Left colon (tissue), 2 donors: Measurements from ENCODE around the gene BAIAP3. TPM values are rescaled to one million over a fixed set of nuclear protein-coding genes. Genes with fewer than 3 reads are reported as not detected.

Source experiments
- total RNA-seq, 2 donors: library from RNA; stranded (reverse); fragmentation: NEBNext Ultra II Directional; extraction: Animal tissue kit (Norgen Biotek cat#: 25700); gene quantifications; one replicate each; pipeline ENCODE4 v1.2.1, GENCODE V29; 2021
- donor health status: DM: no; HTN: no; CAD: no.
- donor health status: DM: yes; HTN: yes; CAD: no.

The BAIAP3 gene
- total RNA-seq, 2 donors from 2014 or later = 7.5 to 12.3 TPM

Other genes starting within 250 kb of the BAIAP3 start
- not detected for gene C1QTNF8, start 237.4 kb upstream of the BAIAP3 start, total RNA-seq
- gene CACNA1H, start 180.5 kb upstream of the BAIAP3 start, total RNA-seq = 10 to 100 TPM in 1 of 2 donors, 1 to 10 TPM in 1; 3.8 to 15.6 TPM
- 100 to 1,000 TPM in 1 of 2 donors, 10 to 100 TPM in 1; 60.7 to 124 TPM for gene TPSG1, start 108.4 kb upstream of the BAIAP3 start, total RNA-seq
- 10 to 100 TPM in 1 of 2 donors, 1 to 10 TPM in 1; 6.4 to 18.6 TPM for gene TPSB2, start 103.5 kb upstream of the BAIAP3 start, total RNA-seq
- gene TPSAB1, start 92.9 kb upstream of the BAIAP3 start, total RNA-seq = 10 to 100 TPM in 1 of 2 donors, 1 to 10 TPM in 1; 5.7 to 49.9 TPM
- 1 to 10 TPM in 1 of 2 donors, under 1 TPM in 1; 0.18 to 2.8 TPM for gene TPSD1, start 77.6 kb upstream of the BAIAP3 start, total RNA-seq
- gene UBE2I, start 24.0 kb upstream of the BAIAP3 start, total RNA-seq = 10 to 100 TPM; 76.6 to 87.1 TPM
- gene TSR3, start 18.2 kb downstream of the BAIAP3 start, total RNA-seq = 10 to 100 TPM; 50.7 to 54.4 TPM
- gene GNPTG, start 18.3 kb downstream of the BAIAP3 start, total RNA-seq = 10 to 100 TPM; 57.6 to 61.8 TPM
- 10 to 100 TPM; 14.7 to 15.0 TPM for gene UNKL, start 81.1 kb downstream of the BAIAP3 start, total RNA-seq
- 10 to 100 TPM; 11.6 to 17.2 TPM for gene UQCC4, start 87.1 kb downstream of the BAIAP3 start, total RNA-seq
- gene PERCC1, start 97.4 kb downstream of the BAIAP3 start, total RNA-seq = not detected
- gene CCDC154, start 110.9 kb downstream of the BAIAP3 start, total RNA-seq = under 1 TPM; 0.55 to 0.59 TPM
- 10 to 100 TPM; 42.3 to 44.9 TPM for gene CLCN7, start 141.4 kb downstream of the BAIAP3 start, total RNA-seq
- not detected for gene PTX4, start 155.3 kb downstream of the BAIAP3 start, total RNA-seq
- 10 to 100 TPM; 26.6 to 36.3 TPM for gene TELO2, start 159.7 kb downstream of the BAIAP3 start, total RNA-seq
- gene TMEM204, start 200.0 kb downstream of the BAIAP3 start, total RNA-seq = 1 to 10 TPM; 2.6 to 4.9 TPM